HG03095 (cell line): Measurements from ENCODE around the gene AMN1.

Experiments used
- ATAC-seq: cut with Tn5 transposase; IDR thresholded peaks from one replicate; pipeline ENCODE4 v1.9.1; 2021; ENCODE audit warnings: moderate library complexity; ENCODE audit not compliant: unreplicated experiment

Gene AMN1

DNA sequence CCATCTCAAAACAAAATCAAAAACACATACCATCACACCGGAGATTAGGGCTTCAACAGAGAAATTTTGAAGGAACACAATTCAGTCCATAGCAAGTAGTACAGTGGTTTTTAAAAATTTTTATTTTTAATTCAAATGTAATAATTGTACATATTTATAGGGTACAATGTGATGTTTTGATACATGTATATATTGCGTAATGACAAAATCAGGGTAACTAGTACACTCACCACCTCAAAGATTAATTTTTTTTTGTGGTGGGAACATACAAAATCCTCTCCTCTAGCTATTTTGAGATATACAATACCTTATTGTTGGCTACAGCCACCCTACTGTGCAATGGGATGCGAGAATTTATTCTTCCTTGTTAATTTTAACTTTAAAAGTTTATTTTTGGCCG is 95.4 kb downstream of the AMN1 start:
- no peak for ATAC-seq

- ATAC-seq = no peak
Measured at GRCh38 chr12:31631809-31632208, 97.0 kb downstream of the AMN1 start.

DNA sequence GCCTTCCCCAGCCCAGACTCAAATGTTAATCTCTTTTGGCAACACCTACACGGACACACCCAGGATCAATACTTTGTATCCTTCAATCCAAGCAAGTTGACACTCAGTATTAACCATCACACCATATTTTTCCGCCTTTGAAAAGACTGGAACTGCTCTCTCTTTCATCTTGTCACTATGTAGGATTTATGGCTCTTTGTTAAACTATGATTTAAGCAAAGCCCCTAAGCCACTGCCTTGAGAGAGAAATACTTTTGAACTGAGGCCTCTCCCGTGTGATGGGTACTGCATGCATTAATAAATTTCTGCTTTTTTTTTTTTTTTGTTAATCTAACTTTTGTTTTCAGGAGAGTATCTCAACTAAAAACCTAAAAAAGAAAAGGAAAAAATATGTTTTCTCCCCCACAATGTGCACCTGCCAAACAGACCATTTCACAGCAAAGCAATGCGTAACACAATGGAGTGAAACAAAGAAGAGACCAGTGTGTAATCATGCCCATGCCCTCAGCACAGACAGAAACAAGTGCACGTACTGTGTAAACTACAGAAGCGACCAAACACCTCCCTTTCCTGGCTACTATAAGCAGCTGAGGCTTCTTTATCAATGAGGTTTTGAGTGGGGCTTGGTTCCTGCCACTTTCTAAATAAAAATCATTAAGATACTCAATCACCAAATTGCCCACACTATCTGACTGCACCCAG is 97.6 kb downstream of the AMN1 start:
- ATAC-seq = no peak

DNA sequence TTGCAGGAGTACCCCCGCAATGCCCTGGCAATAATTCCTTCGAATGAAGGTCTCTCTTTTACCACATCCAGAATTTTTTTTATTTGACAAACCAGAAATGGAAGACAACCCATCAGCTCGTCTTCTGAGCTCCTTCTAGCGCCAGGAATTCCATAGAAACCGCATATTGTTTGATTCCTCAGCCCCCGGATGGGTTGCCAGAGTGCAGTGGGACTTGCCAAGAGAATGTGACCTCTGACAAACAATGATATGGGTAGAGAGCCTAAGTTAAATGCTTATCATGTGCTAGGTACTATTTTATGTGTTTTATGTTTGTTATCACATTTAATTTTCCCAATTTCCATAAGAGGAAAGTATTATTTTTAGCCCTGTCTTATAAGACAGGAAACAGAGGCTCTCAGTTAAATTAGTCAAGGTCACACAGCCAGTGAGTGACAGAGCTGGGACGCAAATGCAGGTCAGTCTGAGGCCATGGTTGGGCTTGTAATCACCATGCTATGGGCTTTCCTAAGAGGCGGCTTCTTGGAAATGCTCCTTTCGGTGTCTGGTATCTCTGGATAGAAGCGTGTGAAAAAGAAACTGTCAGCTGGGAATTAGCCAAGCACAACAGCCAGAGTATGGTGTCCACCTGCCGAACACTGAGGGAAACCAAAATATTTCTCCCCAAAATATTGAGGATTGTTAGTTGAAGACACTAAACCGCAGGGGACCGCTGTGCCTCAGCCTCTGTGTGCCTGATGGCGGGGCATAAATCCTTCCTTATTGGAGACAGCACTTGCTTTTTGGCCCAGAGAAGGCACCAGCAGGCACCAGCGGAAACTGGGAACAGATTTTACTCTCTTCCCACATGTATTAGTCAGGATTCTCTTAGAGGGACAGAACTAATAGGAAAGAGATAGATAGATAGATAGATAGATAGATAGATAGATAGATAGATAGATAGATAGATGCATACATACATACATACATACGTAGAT is 98.8 kb downstream of the AMN1 start:
- ATAC-seq = no peak

- no peak for ATAC-seq
Measured at GRCh38 chr12:31627456-31628054, 101.3 kb downstream of the AMN1 start.

- ATAC-seq = no peak
Measured at GRCh38 chr12:31626270-31626995, 102.4 kb downstream of the AMN1 start.

- ATAC-seq = no peak
Measured at GRCh38 chr12:31622038-31622437, 106.8 kb downstream of the AMN1 start.
